Erythroblast (primary cell): ENCODE measurements around the gene SIRPD.

ENCODE experiments used
- GATA1 ChIP-seq: IDR thresholded peaks from 2 replicates; pipeline ENCODE4 v1.6.1; 2011; ENCODE audit warnings: low read depth, mild to moderate bottlenecking, control low read depth, low read length, moderate library complexity
- POLR2A ChIP-seq: IDR thresholded peaks from 2 replicates; pipeline ENCODE4 v1.6.1; 2011; ENCODE audit warnings: mild to moderate bottlenecking, low read length

DNA sequence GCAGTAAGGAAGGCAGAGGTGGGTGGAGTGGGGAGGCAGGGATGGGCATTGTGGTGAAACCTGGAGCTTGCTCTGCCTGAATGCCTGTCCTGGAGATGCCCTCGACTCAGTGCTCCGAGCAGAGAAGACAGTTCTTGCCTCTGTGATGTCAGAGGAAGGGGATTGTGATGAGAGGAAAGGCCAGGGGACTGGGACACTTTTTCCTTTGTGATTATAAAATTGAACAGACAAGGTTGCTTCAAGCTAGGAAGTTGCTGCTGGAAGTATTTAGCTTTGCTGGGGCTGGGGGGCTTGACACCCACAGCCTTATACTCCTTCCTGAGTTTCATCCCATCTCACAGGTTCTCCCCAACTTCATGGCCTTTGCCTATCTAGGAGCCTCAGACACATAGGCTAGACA lies at the start of gene SIRPD:
- TF ChIP-seq POLR2A, result no peak
- TF ChIP-seq GATA1, result no peak
